ENCODE measurements around the gene ATP6AP2. TPM values are rescaled to one million over a fixed set of nuclear protein-coding genes. Genes with fewer than 3 reads are reported as not detected.

ATP6AP2 gene
- total and polyA plus RNA-seq, 9 of the 15 experiments (the other 6 are each of a cell fraction or from before 2014, with no cell fraction given) = 23.3 to 131 (median 41.9) TPM

DNA sequence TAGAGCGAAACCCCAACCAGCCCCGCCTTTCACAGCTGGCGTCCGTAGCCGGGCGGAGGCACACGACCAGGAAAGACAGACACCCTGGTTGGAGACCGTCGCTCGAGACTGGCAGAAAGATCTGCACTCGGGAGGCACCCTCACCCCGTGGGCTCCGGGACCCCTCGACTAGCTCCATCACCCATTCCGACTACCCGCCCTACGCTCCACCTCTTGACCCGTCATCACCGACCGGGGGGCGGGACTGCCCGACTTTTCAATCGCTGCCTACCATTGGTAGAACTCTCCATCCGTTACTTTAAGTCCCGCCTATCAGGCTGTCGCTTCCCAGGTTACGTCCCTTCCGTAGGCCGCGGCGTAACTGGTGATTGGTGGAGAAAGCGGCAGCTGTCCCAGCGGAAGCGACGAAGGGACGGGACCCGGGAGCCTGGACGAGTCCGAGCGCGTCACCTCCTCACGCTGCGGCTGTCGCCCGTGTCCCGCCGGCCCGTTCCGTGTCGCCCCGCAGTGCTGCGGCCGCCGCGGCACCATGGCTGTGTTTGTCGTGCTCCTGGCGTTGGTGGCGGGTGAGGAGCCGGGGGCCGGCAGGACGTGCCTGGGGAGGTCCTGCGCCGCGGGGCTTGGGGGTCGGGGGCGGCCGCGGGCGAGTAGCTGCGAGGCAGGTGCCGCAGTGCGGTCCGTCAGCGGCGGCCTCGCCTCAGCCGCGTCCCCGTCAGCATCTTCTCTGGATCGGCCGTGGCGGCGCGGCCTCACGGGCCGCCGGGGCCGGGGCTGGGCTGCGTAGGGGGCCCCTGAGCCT, at the start of gene ATP6AP2 (continued):
- TF ChIP-seq, protein P1, sequence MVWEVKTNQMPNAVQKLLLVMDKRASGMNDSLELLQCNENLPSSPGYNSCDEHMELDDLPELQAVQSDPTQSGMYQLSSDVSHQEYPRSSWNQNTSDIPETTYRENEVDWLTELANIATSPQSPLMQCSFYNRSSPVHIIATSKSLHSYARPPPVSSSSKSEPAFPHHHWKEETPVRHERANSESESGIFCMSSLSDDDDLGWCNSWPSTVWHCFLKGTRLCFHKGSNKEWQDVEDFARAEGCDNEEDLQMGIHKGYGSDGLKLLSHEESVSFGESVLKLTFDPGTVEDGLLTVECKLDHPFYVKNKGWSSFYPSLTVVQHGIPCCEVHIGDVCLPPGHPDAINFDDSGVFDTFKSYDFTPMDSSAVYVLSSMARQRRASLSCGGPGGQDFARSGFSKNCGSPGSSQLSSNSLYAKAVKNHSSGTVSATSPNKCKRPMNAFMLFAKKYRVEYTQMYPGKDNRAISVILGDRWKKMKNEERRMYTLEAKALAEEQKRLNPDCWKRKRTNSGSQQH (CRISPR knock-in tag; IDR thresholded peaks at IDR 0.05) = no peak
- TF ChIP-seq POLR2AphosphoS5 (IDR thresholded peaks at IDR 0.05; ENCODE audit: control insufficient read depth, insufficient read depth, low read depth, low read length) (0 out of 2 replicates have a peak, but pooled peaks have one; percentile 39), ZNF717 (CRISPR knock-in tag; IDR thresholded peaks at IDR 0.05) (no peak), PTTG1 (tag; IDR thresholded peaks at IDR 0.05; ENCODE audit: low read depth) (no peak), GABPA (tag; conservative IDR thresholded peaks at IDR 0.05; ENCODE audit: low read depth) (peak; percentile 91), HDAC8 (tag; IDR thresholded peaks at IDR 0.05) (no peak), CHD2 (IDR thresholded peaks at IDR 0.05; ENCODE audit: low read depth, low read length) (peak; percentile 55), RBM22 (IDR thresholded peaks at IDR 0.05; ENCODE audit: low read depth, low read length, poor library complexity, severe bottlenecking) (no peak), HOXB6 (CRISPR knock-in tag; IDR thresholded peaks at IDR 0.05; ENCODE audit: borderline replicate concordance) (no peak), DPF2 (IDR thresholded peaks at IDR 0.05) (no peak), ZBTB7A (IDR thresholded peaks at IDR 0.05; ENCODE audit: borderline replicate concordance, control insufficient read depth, low read depth, low read length) (peak; percentile 14; the same call in 1 of the 2 replicates), RB1 (IDR thresholded peaks at IDR 0.05; ENCODE audit: low read depth) (no peak), ZBTB1 (CRISPR knock-in tag; IDR thresholded peaks at IDR 0.05; ENCODE audit: borderline replicate concordance, low read depth) (no peak), BHLHE40 (IDR thresholded peaks at IDR 0.05; ENCODE audit: low read length) (no peak), MYBL2 (IDR thresholded peaks at IDR 0.05; ENCODE audit: low read depth) (no peak), MYBL2 (CRISPR knock-in tag; IDR thresholded peaks at IDR 0.05; ENCODE audit: borderline replicate concordance) (no peak), MTA1 (IDR thresholded peaks at IDR 0.05; ENCODE audit: borderline replicate concordance) (peak; percentile 95)
- TF ChIP-seq, protein P2, sequence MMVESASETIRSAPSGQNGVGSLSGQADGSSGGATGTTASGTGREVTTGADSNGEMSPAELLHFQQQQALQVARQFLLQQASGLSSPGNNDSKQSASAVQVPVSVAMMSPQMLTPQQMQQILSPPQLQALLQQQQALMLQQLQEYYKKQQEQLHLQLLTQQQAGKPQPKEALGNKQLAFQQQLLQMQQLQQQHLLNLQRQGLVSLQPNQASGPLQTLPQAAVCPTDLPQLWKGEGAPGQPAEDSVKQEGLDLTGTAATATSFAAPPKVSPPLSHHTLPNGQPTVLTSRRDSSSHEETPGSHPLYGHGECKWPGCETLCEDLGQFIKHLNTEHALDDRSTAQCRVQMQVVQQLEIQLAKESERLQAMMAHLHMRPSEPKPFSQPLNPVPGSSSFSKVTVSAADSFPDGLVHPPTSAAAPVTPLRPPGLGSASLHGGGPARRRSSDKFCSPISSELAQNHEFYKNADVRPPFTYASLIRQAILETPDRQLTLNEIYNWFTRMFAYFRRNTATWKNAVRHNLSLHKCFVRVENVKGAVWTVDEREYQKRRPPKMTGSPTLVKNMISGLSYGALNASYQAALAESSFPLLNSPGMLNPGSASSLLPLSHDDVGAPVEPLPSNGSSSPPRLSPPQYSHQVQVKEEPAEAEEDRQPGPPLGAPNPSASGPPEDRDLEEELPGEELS (CRISPR knock-in tag; IDR thresholded peaks at IDR 0.05; ENCODE audit: borderline replicate concordance) = no peak
- TF ChIP-seq, protein P3, sequence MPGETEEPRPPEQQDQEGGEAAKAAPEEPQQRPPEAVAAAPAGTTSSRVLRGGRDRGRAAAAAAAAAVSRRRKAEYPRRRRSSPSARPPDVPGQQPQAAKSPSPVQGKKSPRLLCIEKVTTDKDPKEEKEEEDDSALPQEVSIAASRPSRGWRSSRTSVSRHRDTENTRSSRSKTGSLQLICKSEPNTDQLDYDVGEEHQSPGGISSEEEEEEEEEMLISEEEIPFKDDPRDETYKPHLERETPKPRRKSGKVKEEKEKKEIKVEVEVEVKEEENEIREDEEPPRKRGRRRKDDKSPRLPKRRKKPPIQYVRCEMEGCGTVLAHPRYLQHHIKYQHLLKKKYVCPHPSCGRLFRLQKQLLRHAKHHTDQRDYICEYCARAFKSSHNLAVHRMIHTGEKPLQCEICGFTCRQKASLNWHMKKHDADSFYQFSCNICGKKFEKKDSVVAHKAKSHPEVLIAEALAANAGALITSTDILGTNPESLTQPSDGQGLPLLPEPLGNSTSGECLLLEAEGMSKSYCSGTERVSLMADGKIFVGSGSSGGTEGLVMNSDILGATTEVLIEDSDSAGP (CRISPR knock-in tag; IDR thresholded peaks at IDR 0.05) = no peak
- TF ChIP-seq, protein P4, sequence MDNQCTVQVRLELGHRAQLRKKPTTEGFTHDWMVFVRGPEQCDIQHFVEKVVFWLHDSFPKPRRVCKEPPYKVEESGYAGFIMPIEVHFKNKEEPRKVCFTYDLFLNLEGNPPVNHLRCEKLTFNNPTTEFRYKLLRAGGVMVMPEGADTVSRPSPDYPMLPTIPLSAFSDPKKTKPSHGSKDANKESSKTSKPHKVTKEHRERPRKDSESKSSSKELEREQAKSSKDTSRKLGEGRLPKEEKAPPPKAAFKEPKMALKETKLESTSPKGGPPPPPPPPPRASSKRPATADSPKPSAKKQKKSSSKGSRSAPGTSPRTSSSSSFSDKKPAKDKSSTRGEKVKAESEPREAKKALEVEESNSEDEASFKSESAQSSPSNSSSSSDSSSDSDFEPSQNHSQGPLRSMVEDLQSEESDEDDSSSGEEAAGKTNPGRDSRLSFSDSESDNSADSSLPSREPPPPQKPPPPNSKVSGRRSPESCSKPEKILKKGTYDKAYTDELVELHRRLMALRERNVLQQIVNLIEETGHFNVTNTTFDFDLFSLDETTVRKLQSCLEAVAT (IDR thresholded peaks at IDR 0.05) = peak in 1 of 2 experiments; percentile 75; a peak in 1 of 4 replicates
